NCI-H510A (cell line): Measurements from ENCODE around the gene FAM3C.
A peak's percentile ranks its signal among the peaks of the same experiment; 100 is the strongest.
"Not testable (repeated sequence)": the region's sequence is repeated elsewhere in the genome, so short reads cannot be mapped to it uniquely, and the experiment has no call there.

Experiments used
- DNase-seq: peaks from one replicate; lab custom pipeline; 2025; lab: John Stamatoyannopoulos, UW

The FAM3C gene

GRCh38 chr7:121395961-121396757, at the start of gene FAM3C:
FAM3C (minus strand) TSS chr7:121396308; CDS start chr7:121382969, 13,339 bp downstream.
- peak; percentile 44 for DNase-seq

DNA sequence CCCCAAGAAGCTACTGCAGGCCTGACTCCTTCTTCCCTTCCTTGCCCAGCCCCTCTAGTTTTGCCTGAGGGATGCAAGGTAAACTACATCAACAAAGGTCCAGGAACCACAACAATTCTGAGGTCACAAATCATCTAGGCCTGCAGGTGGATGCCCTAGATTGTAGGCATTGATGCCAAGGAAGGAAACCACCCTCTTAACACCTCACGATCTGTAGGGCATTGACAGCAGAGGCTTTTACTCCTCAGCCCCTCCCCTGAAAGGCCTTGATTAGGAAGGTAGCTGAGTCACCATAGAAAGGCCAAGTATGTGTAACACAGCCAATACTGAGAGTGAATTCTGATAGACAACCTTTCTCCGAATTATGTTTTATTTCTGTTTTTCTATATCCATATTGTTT, 46.7 kb upstream of the FAM3C start:
- DNase-seq, result no peak

GRCh38 chr7:121440857-121441503, 44.9 kb upstream of the FAM3C start:
- DNase-seq, result no peak

GRCh38 chr7:121438043-121438955, 42.2 kb upstream of the FAM3C start:
- not testable (repeated sequence) for DNase-seq

- DNase-seq, result no peak
Observed at GRCh38 chr7:121437470-121437869, 41.4 kb upstream of the FAM3C start.

DNA sequence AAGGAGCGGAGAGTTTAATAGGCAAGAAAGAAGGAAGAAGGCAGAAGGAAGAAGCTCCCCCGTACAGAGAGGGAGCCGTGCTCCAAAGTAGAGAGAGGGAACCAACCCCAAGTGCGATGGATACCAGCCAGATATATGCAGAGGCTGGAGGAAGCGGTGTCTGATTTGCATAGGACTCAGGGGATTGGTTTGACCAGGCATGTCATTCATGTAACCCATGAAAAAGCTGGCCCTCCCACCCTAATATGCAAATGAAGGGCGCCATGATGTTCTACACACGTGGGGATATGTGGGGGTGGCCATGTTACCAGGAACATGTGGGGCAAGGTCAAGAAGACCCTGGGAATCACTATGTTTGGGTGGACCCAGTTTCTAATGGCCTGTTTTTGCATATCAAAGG, 40.6 kb upstream of the FAM3C start:
- DNase-seq, result no peak

GRCh38 chr7:121436136-121436535, 40.0 kb upstream of the FAM3C start:
- DNase-seq, result no peak

DNA sequence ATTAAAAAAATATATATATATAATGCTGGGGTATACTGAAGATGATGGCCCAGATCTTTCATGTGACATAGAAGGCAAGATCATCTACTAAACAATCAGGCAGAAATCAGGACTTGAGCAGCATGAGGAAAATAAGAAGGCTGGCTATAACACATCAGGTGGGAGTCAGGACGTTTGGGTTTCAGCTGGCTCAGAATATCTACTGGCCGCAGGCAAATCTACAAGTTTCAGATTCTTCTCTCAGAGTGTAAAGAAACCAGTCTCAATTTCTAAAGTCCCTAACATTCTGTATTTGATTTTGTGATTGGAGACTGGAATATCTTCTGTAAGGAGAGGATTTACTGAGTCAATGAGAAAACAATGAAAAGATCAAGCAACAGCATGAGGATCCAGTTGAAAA, 37.7 kb upstream of the FAM3C start:
- no peak for DNase-seq

GRCh38 chr7:121432486-121432885, 36.4 kb upstream of the FAM3C start:
- not testable (repeated sequence) for DNase-seq

DNA sequence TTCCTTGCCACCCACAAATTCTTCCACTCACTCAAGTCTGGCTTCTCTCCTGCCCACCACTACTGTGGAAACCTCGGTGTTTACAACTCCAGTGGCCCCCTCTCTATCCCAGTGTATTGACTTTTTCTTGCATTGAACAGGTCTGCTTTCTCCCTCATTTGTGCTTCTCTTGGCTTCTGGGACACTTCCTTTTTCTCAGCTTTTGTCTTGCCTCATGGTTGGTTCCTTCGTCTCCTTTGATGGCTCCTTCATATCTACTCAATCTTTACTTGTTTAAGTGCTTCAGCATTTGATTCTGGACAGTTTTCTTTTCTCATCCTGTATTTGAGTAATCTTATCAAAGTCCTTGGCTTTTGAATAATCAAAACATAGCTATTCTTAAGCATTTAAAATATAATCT, 35.9 kb upstream of the FAM3C start:
- DNase-seq, result no peak

DNA sequence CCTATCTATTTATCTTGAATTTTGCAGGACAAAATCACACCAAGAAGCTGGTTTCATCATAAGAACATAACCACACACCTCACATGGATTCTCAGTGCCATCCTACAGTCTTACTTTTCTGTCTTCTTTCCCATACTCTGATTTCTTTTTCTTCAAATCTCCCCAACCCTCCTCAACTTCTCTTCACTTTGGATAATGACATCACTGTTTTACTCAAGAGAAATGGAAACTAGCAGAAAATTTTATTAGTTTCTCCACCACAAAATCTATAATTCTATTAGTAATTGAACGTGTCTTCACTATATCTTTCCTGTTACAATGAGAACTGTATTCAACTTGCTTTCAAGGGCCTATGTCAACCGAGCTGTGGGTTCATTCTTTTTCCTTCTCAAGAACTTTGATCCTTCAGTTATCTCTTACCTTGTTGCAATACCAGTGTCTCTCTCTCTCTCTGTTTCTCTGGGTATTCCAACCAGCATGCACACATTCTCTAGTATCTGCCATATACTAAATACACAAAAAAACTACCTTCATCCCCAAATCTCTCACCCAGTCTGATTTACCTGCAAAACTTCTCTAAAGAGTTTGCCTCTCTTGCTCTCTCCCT, 35.4 kb upstream of the FAM3C start:
- no peak for DNase-seq

- DNase-seq, result no peak
Observed at GRCh38 chr7:121430558-121430957, 34.5 kb upstream of the FAM3C start.

DNA sequence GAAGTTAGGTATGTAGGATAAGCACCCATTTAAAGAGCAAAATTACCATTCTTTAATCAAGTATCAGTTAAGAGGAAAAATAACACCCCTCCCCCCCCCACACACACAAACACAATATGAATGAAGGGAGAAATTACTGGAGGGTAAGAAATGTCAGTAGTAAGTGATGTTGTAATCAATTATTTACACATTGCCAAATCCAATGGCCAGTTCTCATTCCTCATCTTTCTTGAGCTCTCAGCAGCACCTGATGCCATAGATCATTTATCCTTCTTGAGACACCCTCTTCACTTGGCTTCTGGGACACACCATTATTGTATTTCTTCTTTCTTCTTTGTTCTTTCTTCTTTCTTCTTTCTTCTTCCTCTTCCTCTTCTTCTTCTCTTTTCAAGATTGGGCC, 33.7 kb upstream of the FAM3C start:
- no peak for DNase-seq

DNA sequence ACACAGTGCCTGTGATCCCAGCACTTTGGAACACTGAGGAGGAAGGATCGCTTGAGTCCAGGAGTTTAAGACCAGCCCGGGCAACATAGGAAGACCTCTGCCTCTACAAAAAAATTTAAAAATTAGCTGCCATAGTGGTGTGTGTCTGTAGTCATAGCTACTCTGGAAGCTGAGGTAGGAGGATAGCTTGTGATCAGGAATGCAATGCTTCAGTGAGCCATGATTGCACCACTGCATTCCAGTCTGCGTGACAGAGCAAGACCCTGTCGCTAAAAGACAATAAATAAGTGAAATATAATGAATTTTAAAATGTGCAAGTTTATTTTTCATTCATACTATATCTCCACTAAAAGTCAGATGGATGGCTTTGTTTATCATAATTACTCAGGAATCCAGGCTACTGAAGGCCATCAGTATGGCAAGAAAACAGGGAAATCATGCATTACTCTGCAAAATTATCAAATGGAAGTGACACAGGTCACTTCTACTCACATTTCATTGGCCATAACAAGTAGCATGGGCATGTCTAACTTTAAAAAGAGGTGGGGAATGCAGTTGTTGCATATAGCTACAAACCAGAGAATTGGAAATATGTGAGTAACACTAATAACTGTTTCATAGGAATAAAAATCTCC, 32.9 kb upstream of the FAM3C start:
- no peak for DNase-seq

GRCh38 chr7:121421743-121422142, 25.6 kb upstream of the FAM3C start:
- not testable (repeated sequence) for DNase-seq

DNA sequence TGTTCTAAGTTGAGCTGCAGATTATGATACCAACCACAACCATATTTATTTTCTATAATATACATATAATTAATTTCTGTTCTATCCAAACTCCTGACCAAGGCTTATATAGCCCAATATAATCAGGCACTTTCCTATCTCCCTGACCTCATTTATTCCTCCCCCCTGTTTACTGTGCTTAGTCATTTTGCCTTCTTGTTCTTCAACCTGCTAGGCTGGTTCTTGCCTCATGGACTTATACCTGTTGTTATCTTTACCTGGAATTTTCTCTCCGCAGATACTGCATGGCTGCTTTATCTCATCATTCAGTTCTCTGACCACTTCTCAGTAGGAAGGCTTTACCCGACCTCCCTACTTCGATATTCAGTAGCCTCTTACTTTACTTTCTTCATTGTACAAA, 24.9 kb upstream of the FAM3C start:
- no peak for DNase-seq

- DNase-seq, result no peak
Observed at GRCh38 chr7:121419201-121420148, 23.4 kb upstream of the FAM3C start.

- DNase-seq, result no peak
Observed at GRCh38 chr7:121416533-121416932, 20.4 kb upstream of the FAM3C start.

GRCh38 chr7:121414436-121414835, 18.3 kb upstream of the FAM3C start:
- DNase-seq, result no peak

- no peak for DNase-seq
Observed at GRCh38 chr7:121411597-121411979, 15.5 kb upstream of the FAM3C start.
